IPS-18a (cell line): ENCODE measurements around the gene PGRMC1.
"Not testable (repeated sequence)": the region's sequence is repeated elsewhere in the genome, so short reads cannot be mapped to it uniquely, and the experiment has no call there.

Experiments used
- H3K27ac ChIP-seq: one replicate; pipeline ENCODE4 v1.5.1; 2013; ENCODE audit warnings: low read length
- H3K27me3 ChIP-seq: one replicate; pipeline ENCODE4 v1.6.1; 2013; ENCODE audit warnings: mild to moderate bottlenecking, low read length; ENCODE audit not compliant: control insufficient read depth, insufficient read depth
- H3K36me3 ChIP-seq: one replicate; pipeline ENCODE4 v1.6.1; 2013; ENCODE audit warnings: low read depth, low read length; ENCODE audit not compliant: control insufficient read depth
- H3K4me1 ChIP-seq: one replicate; pipeline ENCODE4 v1.6.1; 2013; ENCODE audit warnings: low read depth, low read length; ENCODE audit not compliant: control insufficient read depth
- H3K4me3 ChIP-seq: one replicate; pipeline ENCODE4 v1.5.1; 2013; ENCODE audit warnings: low read length
- H3K9ac ChIP-seq: one replicate; pipeline ENCODE4 v1.6.1; 2013; ENCODE audit warnings: mild to moderate bottlenecking, low read length, moderate library complexity
- H3K9me3 ChIP-seq: one replicate; pipeline ENCODE4 v1.6.1; 2013; ENCODE audit warnings: low read depth, low read length; ENCODE audit not compliant: control insufficient read depth

PGRMC1 gene

DNA sequence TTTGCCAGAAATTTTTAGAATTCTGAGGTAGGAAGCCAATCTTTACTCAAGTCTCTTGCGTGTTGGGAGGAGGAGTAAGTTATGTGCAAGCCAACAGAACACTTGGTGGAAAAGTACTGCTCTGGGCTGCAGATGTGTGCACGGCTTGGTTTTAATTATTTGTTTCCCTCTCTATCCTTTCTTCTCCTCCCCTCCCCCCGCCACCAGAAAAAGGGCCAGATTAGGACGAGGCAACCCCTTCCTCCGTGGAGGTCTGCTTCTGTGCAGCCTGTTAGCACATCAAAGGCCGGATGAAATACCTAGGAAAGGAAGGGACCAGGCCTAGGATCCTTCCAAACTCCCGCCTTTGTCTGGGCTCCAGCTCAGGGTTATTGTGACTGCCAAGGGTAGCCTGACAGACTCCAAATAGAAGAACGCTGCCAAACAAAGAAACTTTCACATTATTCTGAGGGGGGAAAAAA, 1.0 kb upstream of the PGRMC1 start:
- Histone ChIP-seq H3K9me3 (peaks cover 9% of the 10 kb centered on the region), H3K4me1 (peaks cover 19% of the 10 kb centered on the region), H3K27me3 (no peaks in the 10 kb centered on the region), H3K36me3 (peaks cover 5% of the 10 kb centered on the region), H3K9ac (peak overlapping the region; percentile 81), H3K27ac (peak overlapping the region; percentile 76), H3K4me3 (peak overlapping the region; percentile 84)

DNA sequence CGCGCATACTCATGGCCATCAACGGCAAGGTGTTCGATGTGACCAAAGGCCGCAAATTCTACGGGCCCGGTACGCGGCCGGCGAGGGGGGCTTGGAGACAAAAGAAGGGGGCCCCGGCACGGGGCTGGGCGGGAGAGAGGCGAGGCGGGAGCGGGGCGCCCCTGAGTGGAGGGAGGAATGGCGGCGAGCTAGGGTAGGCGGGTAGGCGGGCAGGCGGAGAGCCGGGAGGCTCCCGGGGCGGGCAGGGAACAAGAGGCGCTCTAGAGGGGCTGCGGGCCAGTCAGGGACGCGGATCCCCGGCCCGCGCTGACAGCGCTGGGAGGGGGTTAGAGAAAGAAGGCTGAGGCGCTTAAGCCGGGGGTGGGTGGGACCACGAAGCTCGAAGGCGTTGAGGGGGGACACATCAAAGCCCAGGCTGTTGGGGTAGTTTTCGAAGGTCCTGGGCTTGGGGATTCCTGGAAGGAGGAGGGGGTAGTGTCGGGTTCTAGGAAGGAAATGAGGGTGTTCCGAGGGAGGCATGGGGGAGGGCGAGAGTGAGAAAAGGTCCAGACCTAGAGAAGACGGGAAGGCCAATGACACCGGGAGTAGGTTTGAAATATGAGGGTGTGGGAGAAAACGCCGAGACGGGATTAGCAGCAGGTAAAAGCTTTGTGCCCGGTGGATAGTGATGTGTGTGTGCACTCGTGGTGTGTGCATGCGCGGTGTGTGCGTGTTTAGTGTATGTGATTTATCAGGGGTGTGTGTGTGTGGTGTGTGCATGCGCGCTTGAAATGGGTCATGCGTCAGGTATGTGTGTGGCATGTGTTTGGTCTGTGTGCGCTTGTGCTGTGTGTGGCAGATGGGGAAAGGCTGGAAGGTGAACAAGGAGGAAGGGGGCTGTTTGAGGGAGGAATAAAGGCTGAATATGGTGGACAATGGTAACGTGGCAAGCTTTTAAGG, 807 bp downstream of the PGRMC1 start:
- Histone ChIP-seq H3K27ac (no peak overlapping the region), H3K36me3 (peaks cover 15% of the 10 kb centered on the region), H3K4me1 (peaks cover 19% of the 10 kb centered on the region), H3K9ac (peak overlapping the region; percentile 76), H3K4me3 (peak overlapping the region; percentile 84), H3K9me3 (peaks cover 9% of the 10 kb centered on the region), H3K27me3 (no peaks in the 10 kb centered on the region)

DNA sequence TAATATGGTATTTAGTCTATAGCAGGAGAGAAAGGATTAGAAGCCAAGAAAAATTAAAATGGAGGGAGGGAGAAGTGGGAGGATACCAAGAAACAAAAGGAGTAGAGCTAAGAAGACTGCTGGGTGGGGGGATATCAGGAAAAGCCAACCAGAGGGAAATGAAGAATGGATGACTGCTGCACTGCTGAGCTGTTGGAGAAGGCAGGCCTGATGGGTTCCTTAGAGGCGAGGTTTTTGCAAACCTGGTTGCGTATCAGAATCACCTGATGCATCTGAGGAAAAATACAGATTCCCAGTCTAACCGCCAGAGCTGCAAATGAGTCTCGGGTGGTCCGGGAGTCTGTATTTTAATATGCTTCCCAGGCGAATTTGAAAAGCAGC, 1.5 kb downstream of the PGRMC1 start:
- H3K36me3 ChIP-seq: peaks cover 19% of the 10 kb centered on the region
- H3K27ac ChIP-seq: no peak overlapping the region
- H3K4me3 ChIP-seq: peak overlapping the region; percentile 84
- no peaks in the 10 kb centered on the region for H3K27me3 ChIP-seq
- H3K4me1 ChIP-seq: peaks cover 19% of the 10 kb centered on the region
- H3K9me3 ChIP-seq: peaks cover 13% of the 10 kb centered on the region
- peak overlapping the region; percentile 76 for H3K9ac ChIP-seq

DNA sequence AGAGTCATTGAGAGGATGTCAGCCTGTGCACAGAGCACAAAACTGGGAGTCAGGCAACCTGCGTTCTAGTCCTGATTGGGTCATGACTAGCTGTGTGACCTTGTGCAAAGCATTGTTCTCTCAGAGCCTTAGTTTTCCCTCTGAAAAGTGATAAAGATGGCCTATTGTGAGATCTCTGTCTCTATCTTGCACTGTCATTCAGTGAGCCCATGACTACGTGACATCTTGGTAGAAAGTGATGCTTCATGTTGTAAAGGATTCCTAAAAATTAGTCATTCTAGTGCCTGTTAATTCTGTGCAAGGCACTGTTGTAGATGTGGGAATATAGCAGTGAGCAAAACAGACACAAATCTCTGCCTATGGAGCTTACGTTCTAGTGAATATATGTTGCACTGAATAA, 2.5 kb downstream of the PGRMC1 start:
- Histone ChIP-seq H3K4me3 (peak overlapping the region; percentile 84), H3K9ac (no peak overlapping the region), H3K36me3 (peaks cover 29% of the 10 kb centered on the region), H3K27ac (no peak overlapping the region), H3K4me1 (peaks cover 19% of the 10 kb centered on the region), H3K9me3 (peaks cover 14% of the 10 kb centered on the region), H3K27me3 (no peaks in the 10 kb centered on the region)

DNA sequence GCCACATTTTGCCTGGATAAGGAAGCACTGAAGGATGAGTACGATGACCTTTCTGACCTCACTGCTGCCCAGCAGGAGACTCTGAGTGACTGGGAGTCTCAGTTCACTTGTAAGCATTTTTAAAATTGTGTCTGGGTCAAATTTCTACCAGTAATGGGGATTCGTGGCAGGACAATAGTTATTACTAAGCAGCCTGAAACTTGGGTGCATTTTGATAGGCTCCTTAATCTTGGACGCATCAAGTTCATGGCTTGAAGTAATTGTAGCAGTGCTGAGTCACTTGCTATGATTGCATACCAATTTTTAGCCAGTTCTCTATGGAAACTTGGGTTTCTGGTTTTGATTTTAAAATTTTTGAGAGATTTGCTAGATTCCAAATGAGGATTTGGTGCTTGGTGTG, 4.3 kb downstream of the PGRMC1 start:
- Histone ChIP-seq H3K4me1 (peaks cover 5% of the 10 kb centered on the region), H3K36me3 (peaks cover 39% of the 10 kb centered on the region), H3K9me3 (peaks cover 10% of the 10 kb centered on the region), H3K27ac (no peak overlapping the region), H3K4me3 (no peak overlapping the region), H3K27me3 (no peaks in the 10 kb centered on the region), H3K9ac (no peak overlapping the region)

DNA sequence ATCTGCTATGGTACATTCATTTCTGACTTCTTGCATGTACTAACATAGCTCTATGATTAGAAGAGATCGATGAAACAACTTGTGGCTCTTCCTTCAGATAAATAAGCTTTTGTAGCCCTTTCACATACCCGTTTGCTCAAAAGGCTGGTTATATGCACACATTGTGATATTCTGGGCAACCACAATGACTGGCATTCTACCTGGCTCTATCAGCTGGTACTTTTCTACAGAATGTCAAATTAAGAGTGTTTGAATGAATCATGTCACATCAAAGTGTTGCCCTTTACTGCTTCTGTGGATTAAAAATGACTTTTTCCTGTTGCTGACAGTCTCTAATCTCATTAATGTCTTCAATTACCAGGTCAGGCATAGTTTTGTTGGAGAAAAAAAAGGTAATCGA, 11.6 kb downstream of the PGRMC1 start:
- peaks cover 19% of the 10 kb centered on the region for H3K36me3 ChIP-seq
- H3K9me3 ChIP-seq: peaks cover 8% of the 10 kb centered on the region
- no peaks in the 10 kb centered on the region for H3K4me1 ChIP-seq
- H3K9ac ChIP-seq: no peak overlapping the region
- H3K27ac ChIP-seq: no peak overlapping the region
- no peaks in the 10 kb centered on the region for H3K27me3 ChIP-seq
- H3K4me3 ChIP-seq: no peak overlapping the region

DNA sequence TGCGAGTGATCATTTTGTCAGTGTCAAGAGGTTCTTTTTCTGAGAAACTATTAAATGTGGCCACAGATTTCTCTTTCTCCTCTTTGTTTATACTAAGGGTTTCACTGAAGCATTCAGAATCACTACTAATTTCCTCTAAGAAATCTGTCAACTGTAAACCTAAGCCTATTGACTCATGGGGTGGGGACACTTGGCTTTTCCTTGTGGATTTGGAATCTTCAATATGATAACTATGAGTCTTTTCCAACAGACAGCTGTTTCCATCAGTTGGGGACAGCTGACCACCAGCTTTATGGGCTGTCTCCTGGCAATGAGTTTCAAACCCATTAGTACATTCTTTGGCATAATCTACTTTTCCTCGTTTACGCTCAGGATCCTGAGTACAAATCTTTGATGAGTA, 13.8 kb downstream of the PGRMC1 start:
- Histone ChIP-seq H3K27me3 (no peaks in the 10 kb centered on the region), H3K4me1 (no peaks in the 10 kb centered on the region), H3K36me3 (no peaks in the 10 kb centered on the region), H3K9ac (no peak overlapping the region), H3K4me3 (no peak overlapping the region), H3K27ac (no peak overlapping the region), H3K9me3 (peaks cover 4% of the 10 kb centered on the region)

DNA sequence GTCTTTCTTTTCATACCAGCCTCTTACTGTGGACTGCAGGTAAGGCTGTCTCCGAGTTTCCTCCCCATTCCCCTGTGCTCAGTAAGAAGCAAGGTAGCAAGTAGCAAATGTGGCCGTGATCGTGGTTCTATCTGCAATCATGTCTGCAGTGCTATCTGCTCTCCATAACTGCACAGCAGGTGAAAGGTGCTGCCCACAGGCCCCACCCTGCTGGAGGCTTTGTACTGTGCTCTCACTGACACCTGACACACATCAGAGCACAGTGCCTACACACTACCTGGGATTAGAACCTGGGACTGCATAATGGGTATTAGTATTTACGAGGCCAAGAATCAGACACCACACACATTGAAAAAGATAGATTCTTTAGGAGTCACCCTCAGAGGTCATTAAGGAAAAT, 15.3 kb downstream of the PGRMC1 start:
- H3K27me3 ChIP-seq: no peaks in the 10 kb centered on the region
- H3K36me3 ChIP-seq: no peaks in the 10 kb centered on the region
- H3K27ac ChIP-seq: no peak overlapping the region
- H3K4me3 ChIP-seq: no peak overlapping the region
- no peak overlapping the region for H3K9ac ChIP-seq
- H3K9me3 ChIP-seq: peaks cover 4% of the 10 kb centered on the region
- no peaks in the 10 kb centered on the region for H3K4me1 ChIP-seq

DNA sequence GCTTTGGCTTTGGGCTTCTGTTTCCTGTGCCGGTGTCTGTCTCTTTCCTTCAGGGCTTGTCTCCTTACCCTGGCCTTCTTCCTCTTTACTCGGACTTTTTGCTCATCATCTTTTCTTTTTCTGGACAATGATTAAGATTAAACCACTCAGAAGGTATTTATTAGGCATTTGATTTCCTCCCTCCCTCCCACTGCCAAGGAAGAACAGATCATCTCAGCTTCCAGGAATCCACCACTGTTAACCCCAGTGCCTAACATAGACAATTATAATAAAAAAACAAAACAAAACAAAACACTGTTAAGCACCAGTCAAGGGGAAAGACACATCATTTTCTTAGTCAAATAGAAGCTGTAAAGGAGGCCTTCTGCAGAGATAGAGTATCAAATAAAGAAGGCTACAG, 16.6 kb downstream of the PGRMC1 start:
- no peaks in the 10 kb centered on the region for H3K36me3 ChIP-seq
- H3K9ac ChIP-seq: no peak overlapping the region
- H3K9me3 ChIP-seq: peaks cover 4% of the 10 kb centered on the region
- H3K27me3 ChIP-seq: no peaks in the 10 kb centered on the region
- H3K27ac ChIP-seq: no peak overlapping the region
- no peaks in the 10 kb centered on the region for H3K4me1 ChIP-seq
- no peak overlapping the region for H3K4me3 ChIP-seq

DNA sequence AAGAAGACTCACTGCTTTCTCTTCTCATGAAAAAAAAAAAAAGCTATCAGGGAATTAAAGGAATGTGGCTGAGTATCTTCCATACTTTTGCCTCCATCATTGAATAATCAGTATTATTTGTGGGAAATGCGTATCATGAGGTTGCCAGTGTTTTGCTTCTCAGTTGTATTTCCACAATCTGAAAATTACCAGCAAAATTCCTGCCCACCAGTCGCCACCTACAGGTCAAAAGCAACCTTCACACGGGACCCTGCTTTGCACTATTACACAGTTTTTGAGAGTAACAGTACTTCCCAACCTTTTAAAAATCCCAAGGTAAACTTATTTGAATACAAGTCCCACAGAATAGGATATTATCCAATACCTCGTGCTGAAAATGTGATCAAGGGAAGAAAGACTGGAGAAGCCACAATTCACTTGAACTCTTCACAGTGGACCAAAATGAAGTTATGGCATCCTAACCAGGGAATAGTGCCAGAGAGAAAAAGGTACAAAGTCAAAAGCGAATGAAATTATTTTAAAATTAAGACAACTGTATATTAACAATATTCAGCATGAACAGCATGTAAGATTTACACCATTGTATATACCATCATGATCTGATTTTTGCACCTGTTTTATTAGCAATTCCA, 30.4 kb downstream of the PGRMC1 start:
- H3K4me1 ChIP-seq: no peaks in the 10 kb centered on the region
- H3K36me3 ChIP-seq: no peaks in the 10 kb centered on the region
- H3K9me3 ChIP-seq: peaks cover 3% of the 10 kb centered on the region
- no peak overlapping the region for H3K4me3 ChIP-seq
- H3K9ac ChIP-seq: no peak overlapping the region
- H3K27me3 ChIP-seq: no peaks in the 10 kb centered on the region
- H3K27ac ChIP-seq: no peak overlapping the region

DNA sequence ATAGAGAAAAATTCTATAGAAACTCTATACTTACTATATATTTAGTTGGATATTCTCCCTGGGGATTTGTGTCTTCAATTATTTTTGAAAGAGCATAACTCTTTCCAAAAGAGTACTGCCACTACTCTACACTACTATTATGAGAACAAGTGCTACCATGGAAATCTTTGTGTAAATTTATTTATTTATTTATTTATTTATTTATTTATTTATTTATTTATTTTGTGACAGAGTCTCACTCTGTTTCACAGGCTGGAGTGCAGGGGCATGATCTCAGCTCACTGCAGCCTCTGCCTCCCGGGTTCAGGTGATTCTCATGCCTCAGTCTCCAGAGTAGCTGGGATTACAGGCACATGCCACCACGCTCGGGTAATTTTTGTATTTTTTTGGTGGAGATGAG, 31.0 kb downstream of the PGRMC1 start:
- H3K36me3 ChIP-seq, H3K27ac ChIP-seq, H3K27me3 ChIP-seq, H3K9ac ChIP-seq, H3K4me3 ChIP-seq, H3K9me3 ChIP-seq, H3K4me1 ChIP-seq: not testable (repeated sequence)
